ENCODE measurements around the gene MED20.

- TF ChIP-seq CTCF (conservative IDR thresholded peaks at IDR 0.05; ENCODE audit: low read depth, low read length) (no peak), EZH2phosphoT487 (IDR thresholded peaks at IDR 0.05; ENCODE audit: borderline replicate concordance, low read length) (no peak), EZH2 (IDR thresholded peaks at IDR 0.05; ENCODE audit: low read length, unreplicated experiment) (no peak)
Observed at GRCh38 chr6:41896281-41896680, 24.7 kb downstream of the MED20 start.

Data from PC-3 (cell line).